H1 (cell line): ENCODE measurements around the gene PERCC1. TPM values are rescaled to one million over a fixed set of nuclear protein-coding genes. Genes with fewer than 3 reads are reported as not detected.
A peak's percentile ranks its signal among the peaks of the same experiment; 100 is the strongest.

Experiments used
- CTCF ChIA-PET: fragments of 300-600 bp; sonication (Branson Sonifier 250); formaldehyde crosslinking; loops from one replicate; lab custom pipeline; 2021; ENCODE audit not compliant: partially characterized antibody; lab: Charles Lee
- POLR2A ChIA-PET: fragments of 300-600 bp; sonication (Branson Sonifier 250); formaldehyde crosslinking; loops from one replicate; lab custom pipeline; 2021; ENCODE audit warnings: inconsistent platforms; ENCODE audit not compliant: partially characterized antibody; lab: Charles Lee
- DNase-seq, 2 experiments: peaks; one replicate each; pipeline versions ENCODE4 v3.0.0 to v3.0.0-alpha.2; 2010 to 2022; ENCODE audit warnings: low spot score in 2 of 2, low read depth in 1 of 2, mixed read lengths in 1 of 2
- FAIRE-seq: peaks from 2 replicates; lab custom pipeline; 2011; peaks lifted over from hg19 to GRCh38; lab: Jason Lieb, UNC
- H2AFZ ChIP-seq: 2 replicates; pipeline ENCODE4 v1.8.1; 2012; ENCODE audit warnings: low read length, inconsistent platforms
- H2AK5ac ChIP-seq: 2 replicates; pipeline ENCODE4 v1.6.1; 2013; ENCODE audit warnings: low read depth, low read length
- H2BK120ac ChIP-seq: replicated peaks from 2 replicates; pipeline ENCODE3; 2013; ENCODE audit warnings: low read depth, low read length, inconsistent platforms
- H2BK12ac ChIP-seq: 2 replicates; pipeline ENCODE4 v1.6.1; 2013; ENCODE audit warnings: low read depth, low read length
- H2BK15ac ChIP-seq: 2 replicates; pipeline ENCODE4 v1.6.1; 2013; ENCODE audit warnings: low read length
- H2BK20ac ChIP-seq: 2 replicates; pipeline ENCODE4 v1.6.1; 2013; ENCODE audit warnings: low read length
- H2BK5ac ChIP-seq: 2 replicates; pipeline ENCODE4 v1.6.1; 2013; ENCODE audit warnings: low read depth, low read length
- H3K14ac ChIP-seq: 2 replicates; pipeline ENCODE4 v1.6.1; 2013; ENCODE audit warnings: inconsistent platforms; ENCODE audit not compliant: insufficient read length
- H3K18ac ChIP-seq: 2 replicates; pipeline ENCODE4 v1.6.1; 2013; ENCODE audit warnings: low read length; ENCODE audit errors: extremely low read depth
- H3K23ac ChIP-seq: 2 replicates; pipeline ENCODE4 v1.6.1; 2013; ENCODE audit warnings: inconsistent platforms; ENCODE audit not compliant: insufficient read length
- H3K23me2 ChIP-seq: 2 replicates; pipeline ENCODE4 v1.6.1; 2013; ENCODE audit warnings: low read depth, low read length
- H3K27ac ChIP-seq: 2 replicates; pipeline ENCODE4 v1.6.1; 2011; ENCODE audit warnings: low read depth, low read length, inconsistent platforms
- H3K27me3 ChIP-seq, 4 experiments: replicated peaks in 1 of 4; 1 replicate in 1 of 4; 2 replicates in 3 of 4; pipeline versions ENCODE4 v1.6.1 to v1.8.1; 2011 to 2013; ENCODE audit warnings: low read length in 3 of 4, mild to moderate bottlenecking in 3 of 4, inconsistent platforms in 2 of 4, mixed read lengths in 2 of 4, moderate library complexity in 1 of 4; ENCODE audit not compliant: control insufficient read depth in 3 of 4, insufficient read depth in 3 of 4; ENCODE audit errors: extremely low read depth in 1 of 4
- H3K36me3 ChIP-seq, 4 experiments: 2 replicates each; pipeline versions ENCODE4 v1.6.1 to v1.8.1; 2011 to 2013; ENCODE audit warnings: mild to moderate bottlenecking in 4 of 4, low read length in 3 of 4, moderate library complexity in 2 of 4, control low read depth in 1 of 4, inconsistent platforms in 1 of 4; ENCODE audit not compliant: insufficient read depth in 4 of 4, control insufficient read depth in 2 of 4
- H3K4ac ChIP-seq: replicated peaks from 2 replicates; pipeline ENCODE3; 2013; ENCODE audit warnings: low read length, low read depth, mixed read lengths, inconsistent platforms; ENCODE audit not compliant: insufficient read length
- H3K4me1 ChIP-seq, 4 experiments: replicated peaks in 1 of 4; 1 replicate in 1 of 4; 2 replicates in 3 of 4; pipeline versions ENCODE4 v1.6.1 to v1.8.1; 2011 to 2013; ENCODE audit warnings: low read length in 3 of 4, inconsistent platforms in 2 of 4, mixed read lengths in 1 of 4; ENCODE audit not compliant: insufficient read depth in 4 of 4, control insufficient read depth in 3 of 4
- H3K4me2 ChIP-seq, 2 experiments: 2 replicates each; pipeline versions ENCODE4 v1.6.1 to v1.8.1; 2011 to 2013; ENCODE audit warnings: low read depth in 2 of 2, low read length in 2 of 2, control low read depth in 1 of 2, inconsistent platforms in 1 of 2, mild to moderate bottlenecking in 1 of 2; ENCODE audit not compliant: insufficient read depth in 1 of 2
- H3K4me3 ChIP-seq, 4 experiments: fragments of 200-600, 300-600 bp in 1 of 4; sonication (generic), shearing (Covaris generic), sonication (Bioruptor Twin) in 1 of 4; 2 replicates each; pipeline versions ENCODE4 v1.5.1 to v1.8.1; 2011 to 2016; ENCODE audit warnings: low read length in 4 of 4, low read depth in 3 of 4, control low read depth in 2 of 4, inconsistent platforms in 2 of 4, mild to moderate bottlenecking in 2 of 4, mixed read lengths in 1 of 4, moderate library complexity in 1 of 4; ENCODE audit not compliant: insufficient read depth in 2 of 4; ENCODE audit errors: extremely low read depth in 1 of 4
- H3K56ac ChIP-seq: replicated peaks from 2 replicates; pipeline ENCODE3; 2013; ENCODE audit warnings: low read depth, mild to moderate bottlenecking, mixed read lengths, low read length, inconsistent platforms; ENCODE audit not compliant: insufficient read length
- H3K79me1 ChIP-seq: 2 replicates; pipeline ENCODE4 v1.6.1; 2013; ENCODE audit warnings: low read depth, low read length, control low read depth
- H3K79me2 ChIP-seq, 2 experiments: 2 replicates each; pipeline versions ENCODE4 v1.6.1 to v1.8.1; 2012 to 2013; ENCODE audit warnings: low read length in 2 of 2, mild to moderate bottlenecking in 2 of 2, inconsistent platforms in 1 of 2; ENCODE audit not compliant: insufficient read depth in 2 of 2, control insufficient read depth in 1 of 2
- H3K9ac ChIP-seq, 4 experiments: replicated peaks in 1 of 4; 1 replicate in 1 of 4; 2 replicates in 3 of 4; pipeline versions ENCODE4 v1.6.1 to v1.8.1; 2011 to 2013; ENCODE audit warnings: low read depth in 3 of 4, low read length in 3 of 4, control low read depth in 2 of 4, mild to moderate bottlenecking in 2 of 4, moderate library complexity in 2 of 4, inconsistent platforms in 1 of 4; ENCODE audit errors: extremely low read depth in 1 of 4
- H3K9me3 ChIP-seq, 2 experiments: 2 replicates each; pipeline versions ENCODE4 v1.6.1 to v1.8.1; 2012 to 2013; ENCODE audit warnings: mild to moderate bottlenecking in 2 of 2, moderate library complexity in 2 of 2, control low read depth in 1 of 2, inconsistent platforms in 1 of 2, low read depth in 1 of 2, low read length in 1 of 2, mixed read lengths in 1 of 2; ENCODE audit not compliant: insufficient read depth in 2 of 2
- H4K20me1 ChIP-seq, 2 experiments: replicated peaks in 1 of 2; 2 replicates each; pipeline versions ENCODE3 to v1.8.1; 2011 to 2013; ENCODE audit warnings: inconsistent platforms in 2 of 2, low read length in 2 of 2, mild to moderate bottlenecking in 1 of 2; ENCODE audit not compliant: insufficient read depth in 2 of 2, control insufficient read depth in 1 of 2
- H4K5ac ChIP-seq: 2 replicates; pipeline ENCODE4 v1.6.1; 2013; ENCODE audit warnings: low read length, low read depth, mixed read lengths, inconsistent platforms; ENCODE audit not compliant: insufficient read length
- H4K8ac ChIP-seq: 2 replicates; pipeline ENCODE4 v1.8.0; 2013; ENCODE audit warnings: mild to moderate bottlenecking, moderate library complexity, low read length, inconsistent platforms; ENCODE audit not compliant: insufficient read depth; ENCODE audit errors: extremely low read depth
- H4K91ac ChIP-seq: replicated peaks from 2 replicates; pipeline ENCODE3; 2013; ENCODE audit warnings: low read length, mixed read lengths, inconsistent platforms; ENCODE audit not compliant: insufficient read length
- BCL11A ChIP-seq, 2 experiments: IDR thresholded peaks; one replicate each; pipeline ENCODE4 v1.6.1; 2011; ENCODE audit warnings: low read depth in 2 of 2, low read length in 2 of 2, mild to moderate bottlenecking in 2 of 2
- CBX5 ChIP-seq: fragments of 300-800, 300-1000 bp; sonication (generic); IDR thresholded peaks from 2 replicates; pipeline ENCODE4 v1.7.1; 2016; ENCODE audit warnings: antibody characterized with exemption, low read length, low read depth
- CHD2 ChIP-seq: IDR thresholded peaks from 2 replicates; pipeline ENCODE4 v1.6.1; 2012; ENCODE audit warnings: low read length, improper control_type of control experiment
- JUND ChIP-seq: IDR thresholded peaks from 2 replicates; pipeline ENCODE4 v1.6.1; 2011; ENCODE audit warnings: mild to moderate bottlenecking, improper control_type of control experiment, low read length
- RFX5 ChIP-seq: IDR thresholded peaks from 2 replicates; pipeline ENCODE4 v1.6.1; 2011; ENCODE audit warnings: low read depth, low read length, improper control_type of control experiment, borderline replicate concordance
- TEAD4 ChIP-seq: IDR thresholded peaks from 2 replicates; pipeline ENCODE4 v1.6.1; 2012; ENCODE audit warnings: low read depth, low read length, inconsistent platforms, mixed read lengths
- WGBS, 2 experiments: shearing (Covaris generic) in 1 of 2; methylation state at CpG; one replicate each; pipeline versions ENCODE4 v1.1.6 to v1.1.7; 2013 to 2015; ENCODE audit warnings: low lambda C conversion rate in 2 of 2, mixed read lengths in 2 of 2, inconsistent platforms in 1 of 2, low coverage in 1 of 2, missing lambda C conversion rate in 1 of 2; ENCODE audit not compliant: insufficient replicate concordance in 2 of 2, insufficient coverage in 1 of 2, insufficient read length in 1 of 2; ENCODE audit errors: extremely low coverage in 1 of 2, missing lambda C conversion rate in 1 of 2; 5-methylcytosine and 5-hydroxymethylcytosine counted together
- polyA plus RNA-seq, 7 experiments: library from polyadenylated mRNA; depleted of rRNA in 3 of 7; stranded (reverse) in 5 of 7; unstranded in 2 of 7; fragments of >200 nt in 5 of 7; fragments of 200-250 nt in 2 of 7; gene quantifications; 1 replicate in 5 of 7; 2 replicates in 1 of 7; 4 replicates in 1 of 7; pipeline versions ENCODE4 v1.2.1 to v1.2.3, GENCODE V29; 2011 to 2013; ENCODE audit warnings: missing spikeins in 2 of 7, mixed read lengths in 2 of 7
- total RNA-seq: library from RNA; stranded (reverse); fragmentation: NEBNext Ultra II Directional; extraction: Animal tissue kit (Norgen Biotek cat#: 25700); gene quantifications from 2 replicates; pipeline ENCODE4 v1.2.1, GENCODE V29; 2021
- TF ChIP-seq, protein P1 (sequence below): IDR thresholded peaks from 2 replicates; pipeline ENCODE4 v1.6.1; 2011; ENCODE audit warnings: low read length, improper control_type of control experiment
- TF ChIP-seq, protein P2 (sequence below), 3 experiments: IDR thresholded peaks; 1 replicate in 2 of 3; 2 replicates in 1 of 3; pipeline versions ENCODE4 v1.5.1 to v1.6.1; 2011; ENCODE audit warnings: low read length in 3 of 3, mild to moderate bottlenecking in 3 of 3, inconsistent platforms in 2 of 3, low read depth in 1 of 3, moderate library complexity in 1 of 3; ENCODE audit not compliant: insufficient read depth in 1 of 3; ENCODE audit errors: control extremely low read depth in 1 of 3

The PERCC1 gene
- total and polyA plus RNA-seq, 2 of the 8 experiments (the other 6 are each of a cell fraction or from before 2014, with no cell fraction given): not detected

DNA sequence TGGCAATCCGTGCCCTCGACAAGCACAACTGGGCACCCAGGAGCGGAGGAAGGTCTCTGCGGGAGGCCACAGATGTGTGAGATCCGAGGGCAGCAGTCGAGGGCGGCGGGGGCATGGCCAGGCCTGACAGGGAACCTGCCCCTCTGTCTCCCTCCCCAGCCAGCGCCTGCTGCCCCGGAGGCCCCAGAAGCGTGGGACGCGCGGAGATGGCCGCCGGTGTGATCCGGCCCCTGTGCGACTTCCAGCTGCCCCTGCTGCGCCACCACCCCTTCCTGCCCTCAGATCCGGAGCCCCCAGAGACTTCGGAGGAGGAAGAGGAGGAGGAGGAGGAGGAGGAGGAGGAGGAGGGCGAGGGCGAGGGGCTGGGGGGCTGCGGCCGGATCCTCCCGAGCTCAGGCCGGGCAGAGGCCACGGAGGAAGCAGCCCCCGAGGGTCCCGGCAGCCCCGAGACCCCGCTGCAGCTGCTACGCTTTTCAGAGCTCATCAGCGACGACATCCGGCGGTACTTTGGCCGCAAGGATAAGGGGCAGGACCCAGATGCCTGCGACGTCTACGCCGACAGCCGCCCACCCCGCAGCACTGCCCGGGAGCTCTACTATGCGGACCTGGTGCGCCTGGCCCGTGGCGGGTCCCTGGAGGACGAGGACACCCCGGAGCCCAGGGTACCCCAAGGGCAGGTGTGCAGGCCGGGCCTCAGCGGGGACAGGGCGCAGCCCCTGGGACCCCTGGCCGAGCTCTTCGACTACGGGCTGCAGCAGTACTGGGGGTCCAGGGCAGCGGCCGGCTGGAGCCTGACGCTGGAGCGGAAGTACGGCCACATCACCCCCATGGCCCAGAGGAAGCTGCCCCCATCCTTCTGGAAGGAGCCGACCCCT lies 1.7 kb downstream of the PERCC1 start:
- no peaks in the 10 kb centered on the region for H3K79me2 ChIP-seq
- POLR2A ChIA-PET: interaction anchor here (0.8 to 2.4 kb wide), 7 partner anchors 11 to 83 kb away, joined by 3 to 10 read pairs (median 3); partner anchors contain the start of genes UNKL and UQCC4
- no peak overlapping the region for H2BK120ac ChIP-seq
- TF ChIP-seq TEAD4 (no peak), RFX5 (no peak), CBX5 (no peak), BCL11A (IDR thresholded peaks at IDR 0.05; ENCODE audit: low read depth in 2 of 2, low read length in 2 of 2) (no peak), JUND (no peak), CHD2 (no peak)
- TF ChIP-seq, protein P1, sequence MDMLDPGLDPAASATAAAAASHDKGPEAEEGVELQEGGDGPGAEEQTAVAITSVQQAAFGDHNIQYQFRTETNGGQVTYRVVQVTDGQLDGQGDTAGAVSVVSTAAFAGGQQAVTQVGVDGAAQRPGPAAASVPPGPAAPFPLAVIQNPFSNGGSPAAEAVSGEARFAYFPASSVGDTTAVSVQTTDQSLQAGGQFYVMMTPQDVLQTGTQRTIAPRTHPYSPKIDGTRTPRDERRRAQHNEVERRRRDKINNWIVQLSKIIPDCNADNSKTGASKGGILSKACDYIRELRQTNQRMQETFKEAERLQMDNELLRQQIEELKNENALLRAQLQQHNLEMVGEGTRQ: no peak
- TF ChIP-seq, protein P2, sequence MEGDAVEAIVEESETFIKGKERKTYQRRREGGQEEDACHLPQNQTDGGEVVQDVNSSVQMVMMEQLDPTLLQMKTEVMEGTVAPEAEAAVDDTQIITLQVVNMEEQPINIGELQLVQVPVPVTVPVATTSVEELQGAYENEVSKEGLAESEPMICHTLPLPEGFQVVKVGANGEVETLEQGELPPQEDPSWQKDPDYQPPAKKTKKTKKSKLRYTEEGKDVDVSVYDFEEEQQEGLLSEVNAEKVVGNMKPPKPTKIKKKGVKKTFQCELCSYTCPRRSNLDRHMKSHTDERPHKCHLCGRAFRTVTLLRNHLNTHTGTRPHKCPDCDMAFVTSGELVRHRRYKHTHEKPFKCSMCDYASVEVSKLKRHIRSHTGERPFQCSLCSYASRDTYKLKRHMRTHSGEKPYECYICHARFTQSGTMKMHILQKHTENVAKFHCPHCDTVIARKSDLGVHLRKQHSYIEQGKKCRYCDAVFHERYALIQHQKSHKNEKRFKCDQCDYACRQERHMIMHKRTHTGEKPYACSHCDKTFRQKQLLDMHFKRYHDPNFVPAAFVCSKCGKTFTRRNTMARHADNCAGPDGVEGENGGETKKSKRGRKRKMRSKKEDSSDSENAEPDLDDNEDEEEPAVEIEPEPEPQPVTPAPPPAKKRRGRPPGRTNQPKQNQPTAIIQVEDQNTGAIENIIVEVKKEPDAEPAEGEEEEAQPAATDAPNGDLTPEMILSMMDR (IDR thresholded peaks at IDR 0.05; ENCODE audit: control extremely low read depth in 1 of 3, insufficient read depth in 1 of 3, low read depth in 1 of 3, low read length in 3 of 3): no peak

More for the DNA sequence above, 1.7 kb downstream of the PERCC1 start:
- Histone ChIP-seq H3K18ac (no peak overlapping the region), H3K56ac (no peak overlapping the region), H3K14ac (no peak overlapping the region), H3K23ac (no peak overlapping the region), H2AK5ac (0 out of 2 replicates have a peak overlapping the region, but pooled peaks have one; percentile 39), H3K4me1 (no peaks in the 10 kb centered on the region; a peak in 2 of 7 replicates), H2BK20ac (no peak overlapping the region), H3K4ac (no peak overlapping the region), H3K4me3 (no peak overlapping the region), H3K9ac (no peak overlapping the region), H2AFZ (no peak overlapping the region), H3K23me2 (no peaks in the 10 kb centered on the region), H4K91ac (no peak overlapping the region), H3K36me3 (no peaks in the 10 kb centered on the region), H3K27me3 (no peaks in the 10 kb centered on the region), H4K20me1 (no peaks in the 10 kb centered on the region), H2BK12ac (no peak overlapping the region; the same call in 1 of the 2 replicates), H2BK5ac (no peak overlapping the region), H3K79me1 (no peaks in the 10 kb centered on the region), H3K9me3 (no peaks in the 10 kb centered on the region), H4K5ac (no peak overlapping the region), H3K27ac (no peak overlapping the region), H3K4me2 (no peak overlapping the region), H4K8ac (peak overlapping the region; percentile 68), H2BK15ac (no peak overlapping the region)
- DNase-seq (no peak), FAIRE-seq (no peak)
- CTCF ChIA-PET: interaction anchor here (0.6 to 1.7 kb wide), 8 partner anchors 9 to 452 kb away, joined by 3 to 8 read pairs (median 3); partner anchors contain the start of gene CCDC154
- WGBS, 2 experiments: 95% methylated on average over 7 of the region's 63 CpGs; no CpG with 5 or more reads in 1 of the 2 experiments
